Thymus (tissue), 11 donors: ENCODE data around the gene KLHL41. TPM values are rescaled to one million over a fixed set of nuclear protein-coding genes. Genes with fewer than 3 reads are reported as not detected.

Experiments used
- DNase-seq, 9 donors: peaks; one replicate each; pipeline ENCODE4 v3.0.0-alpha.2; 2013; ENCODE audit warnings: low spot score in 9 of 9, low read depth in 6 of 9, missing footprints in 1 of 9
- H3K27ac ChIP-seq, 2 donors: one replicate each; pipeline ENCODE4 v1.5.1; 2013; ENCODE audit warnings: control low read depth in 1 of 2, low read depth in 1 of 2, low read length in 1 of 2, mild to moderate bottlenecking in 1 of 2, moderate library complexity in 1 of 2
- H3K27me3 ChIP-seq, 2 donors: one replicate each; pipeline ENCODE4 v1.5.1; 2013; ENCODE audit warnings: low read length in 1 of 2; ENCODE audit not compliant: control insufficient read depth in 2 of 2, insufficient read depth in 1 of 2
- H3K36me3 ChIP-seq, 2 donors: one replicate each; pipeline ENCODE4 v1.5.1; 2013; ENCODE audit warnings: low read length in 1 of 2, mild to moderate bottlenecking in 1 of 2, moderate library complexity in 1 of 2; ENCODE audit not compliant: control insufficient read depth in 2 of 2, insufficient read depth in 2 of 2
- H3K4me1 ChIP-seq, 2 donors: one replicate each; pipeline ENCODE4 v1.5.1; 2013; ENCODE audit warnings: low read length in 2 of 2; ENCODE audit not compliant: control insufficient read depth in 2 of 2, insufficient read depth in 2 of 2
- H3K4me3 ChIP-seq, 2 donors: one replicate each; pipeline ENCODE4 v1.5.1; 2013; ENCODE audit warnings: low read length in 2 of 2, control low read depth in 1 of 2, mild to moderate bottlenecking in 1 of 2
- H3K9me3 ChIP-seq, 2 donors: one replicate each; pipeline ENCODE4 v1.5.1; 2013; ENCODE audit warnings: low read length in 1 of 2, mild to moderate bottlenecking in 1 of 2; ENCODE audit not compliant: control insufficient read depth in 2 of 2, insufficient read depth in 1 of 2
- WGBS: extraction: QIAGEN DNeasy Blood & Tissue Kit; methylation state at CpG from one replicate; pipeline ENCODE4 v1.1.7; 2013; 5-methylcytosine and 5-hydroxymethylcytosine counted together
- polyA plus RNA-seq: library from polyadenylated mRNA; stranded (reverse); fragments of 200-250 nt; gene quantifications from one replicate; pipeline ENCODE4 v1.2.3, GENCODE V29; 2013
- total RNA-seq: library from RNA; stranded (reverse); fragments of 120-200 nt; gene quantifications from one replicate; pipeline ENCODE4 v1.2.4, GENCODE V29; 2013
- donor health status: healthy.

The KLHL41 gene
- total and polyA plus RNA-seq, 2 donors: 4.7 to 5.2 TPM

DNA sequence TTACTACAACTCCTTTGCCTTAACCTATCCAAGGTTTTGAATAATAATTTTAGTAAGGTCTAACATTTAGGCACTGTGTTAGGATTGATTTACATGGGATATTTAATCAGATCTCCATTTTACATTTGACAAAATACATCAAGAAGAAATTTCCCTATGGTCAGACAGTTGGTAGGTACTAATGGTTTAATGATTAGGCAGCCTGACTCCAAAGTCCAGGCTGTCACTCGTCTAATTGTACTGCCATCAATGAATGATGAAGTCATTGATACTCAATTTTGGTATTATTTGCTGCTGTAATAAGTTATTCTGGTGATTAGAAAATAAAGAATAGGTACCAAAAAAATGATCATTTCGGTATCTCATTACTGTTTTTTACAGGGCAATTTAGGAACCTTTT, 16.1 kb upstream of the KLHL41 start:
- Histone ChIP-seq H3K4me3 (no peak overlapping the region), H3K4me1 (no peaks in the 10 kb centered on the region), H3K36me3 (no peaks in the 10 kb centered on the region), H3K27me3 (no peaks in the 10 kb centered on the region), H3K27ac (no peak overlapping the region), H3K9me3 (no peaks in the 10 kb centered on the region)
- no peak for DNase-seq
- 98% methylated on average over 2 of the region's 2 CpGs for WGBS

- no peak overlapping the region for H3K27ac ChIP-seq
- no peak overlapping the region for H3K4me3 ChIP-seq
- no peaks in the 10 kb centered on the region for H3K4me1 ChIP-seq
- H3K9me3 ChIP-seq: no peaks in the 10 kb centered on the region
- H3K36me3 ChIP-seq: no peaks in the 10 kb centered on the region
- H3K27me3 ChIP-seq: no peaks in the 10 kb centered on the region
- DNase-seq: no peak
- whole genome bisulfite sequencing: 97% methylated on average over 5 of the region's 5 CpGs
Measured at GRCh38 chr2:169495310-169495928, 14.1 kb upstream of the KLHL41 start.

DNA sequence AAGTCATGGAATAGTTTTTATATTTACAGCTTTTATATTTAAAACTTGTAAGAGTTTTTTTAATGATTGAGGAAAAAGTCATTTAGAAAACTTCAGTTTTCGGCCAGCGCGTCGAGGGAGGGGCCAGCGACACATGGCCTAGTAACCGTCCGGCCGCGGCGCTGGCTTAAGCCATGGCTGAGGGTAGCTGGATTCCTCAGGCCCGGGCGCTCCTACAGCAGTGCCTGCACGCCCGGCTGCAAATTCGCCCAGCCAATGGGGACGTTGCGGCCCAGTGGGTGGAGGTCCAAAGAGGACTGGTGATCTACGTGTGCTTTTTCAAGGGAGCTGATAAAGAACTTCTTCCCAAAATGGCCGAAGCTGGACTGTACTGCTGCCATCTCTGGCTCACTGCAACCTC, 4.9 kb upstream of the KLHL41 start:
- Histone ChIP-seq H3K4me1 (no peaks in the 10 kb centered on the region), H3K36me3 (no peaks in the 10 kb centered on the region), H3K9me3 (no peaks in the 10 kb centered on the region), H3K27ac (no peak overlapping the region), H3K27me3 (no peaks in the 10 kb centered on the region), H3K4me3 (no peak overlapping the region)
- no peak for DNase-seq
- 98% methylated on average over 19 of the region's 19 CpGs for WGBS

DNA sequence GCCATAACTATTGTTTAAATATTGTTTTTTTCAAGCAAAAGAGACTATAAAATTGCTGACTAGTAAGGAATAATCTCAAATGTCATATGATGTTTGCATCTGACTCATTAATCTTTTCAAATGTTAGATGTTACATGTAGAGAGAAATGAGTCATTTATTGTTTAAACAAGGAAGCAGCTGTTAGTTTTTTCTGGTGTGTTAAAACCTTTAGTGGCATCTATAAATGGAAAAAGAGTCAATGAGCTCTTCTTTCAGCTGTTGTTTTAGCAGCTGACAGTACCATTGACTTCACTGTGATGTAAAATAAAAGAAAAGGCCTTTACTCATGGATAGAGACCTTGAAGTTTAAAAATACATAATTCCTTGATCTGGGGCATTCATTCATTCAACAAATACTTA, 1.8 kb upstream of the KLHL41 start:
- no peak for DNase-seq
- H3K27ac ChIP-seq: no peak overlapping the region
- H3K36me3 ChIP-seq: no peaks in the 10 kb centered on the region
- H3K27me3 ChIP-seq: no peaks in the 10 kb centered on the region
- H3K4me3 ChIP-seq: no peak overlapping the region
- H3K9me3 ChIP-seq: no peaks in the 10 kb centered on the region
- no peaks in the 10 kb centered on the region for H3K4me1 ChIP-seq

- H3K27ac ChIP-seq: no peak overlapping the region
- H3K27me3 ChIP-seq: no peaks in the 10 kb centered on the region
- H3K36me3 ChIP-seq: no peaks in the 10 kb centered on the region
- no peak for DNase-seq
- H3K4me3 ChIP-seq: no peak overlapping the region
- H3K9me3 ChIP-seq: no peaks in the 10 kb centered on the region
- H3K4me1 ChIP-seq: no peaks in the 10 kb centered on the region
- over 99% methylated on average over 8 of the region's 8 CpGs for WGBS
Measured at GRCh38 chr2:169509955-169510354, 453 bp downstream of the KLHL41 start.

- WGBS: over 99% methylated on average over 4 of the region's 4 CpGs
- Histone ChIP-seq H3K27ac (no peak overlapping the region), H3K27me3 (no peaks in the 10 kb centered on the region), H3K4me1 (no peaks in the 10 kb centered on the region), H3K36me3 (no peaks in the 10 kb centered on the region), H3K4me3 (no peak overlapping the region), H3K9me3 (no peaks in the 10 kb centered on the region)
- DNase-seq: no peak
Measured at GRCh38 chr2:169510496-169510895, 994 bp downstream of the KLHL41 start.

DNA sequence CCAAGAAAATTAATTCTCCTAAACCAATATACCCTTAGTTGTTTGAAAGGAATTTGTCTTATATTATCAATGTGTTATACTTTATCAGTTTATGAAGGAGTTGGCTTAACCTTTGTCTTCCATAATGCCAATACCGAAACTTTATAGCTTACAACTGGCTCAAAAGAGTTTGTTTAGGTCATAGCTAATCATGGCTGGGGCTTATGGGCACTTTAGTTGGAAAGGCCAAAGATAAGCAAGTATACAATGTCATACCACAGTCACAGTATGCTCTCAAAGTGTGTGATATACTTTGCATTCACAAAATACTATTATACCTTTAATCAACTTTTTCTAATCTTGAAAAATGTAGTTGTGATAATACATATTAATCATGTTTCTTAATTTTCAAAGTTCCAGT, 2.3 kb downstream of the KLHL41 start:
- Histone ChIP-seq H3K27me3 (no peaks in the 10 kb centered on the region), H3K9me3 (no peaks in the 10 kb centered on the region), H3K36me3 (no peaks in the 10 kb centered on the region), H3K4me3 (no peak overlapping the region), H3K4me1 (no peaks in the 10 kb centered on the region), H3K27ac (no peak overlapping the region)
- whole genome bisulfite sequencing: 100% methylated on average over 1 of the region's 1 CpG
- DNase-seq: no peak

DNA sequence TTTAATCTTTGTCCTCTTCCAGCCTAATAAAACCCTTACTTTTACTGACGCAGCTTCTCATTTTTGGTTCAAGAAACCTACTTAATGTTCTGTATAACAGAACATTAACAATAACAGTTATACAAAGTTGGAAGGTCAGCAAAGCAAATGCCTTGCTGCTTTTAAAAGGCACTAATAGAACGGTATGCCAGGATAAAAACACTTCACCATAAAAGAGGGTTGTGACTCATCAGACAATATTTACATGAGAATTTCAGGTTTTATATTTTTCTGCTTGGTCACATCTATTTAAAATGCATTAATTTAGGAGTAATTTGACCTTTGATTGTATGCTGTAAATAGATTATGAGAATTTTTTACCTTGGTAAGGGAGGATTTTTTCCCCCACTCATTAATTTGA, 3.0 kb downstream of the KLHL41 start:
- no peak overlapping the region for H3K27ac ChIP-seq
- no peak for DNase-seq
- H3K4me1 ChIP-seq: no peaks in the 10 kb centered on the region

GRCh38 chr2:169513094-169513493, 3.6 kb downstream of the KLHL41 start:
- no peak for DNase-seq
- Histone ChIP-seq H3K36me3 (no peaks in the 10 kb centered on the region), H3K27me3 (no peaks in the 10 kb centered on the region), H3K4me3 (no peak overlapping the region), H3K4me1 (no peaks in the 10 kb centered on the region), H3K9me3 (no peaks in the 10 kb centered on the region), H3K27ac (no peak overlapping the region)
- 100% methylated on average over 1 of the region's 1 CpG for WGBS

More for the DNA sequence above, 3.0 kb downstream of the KLHL41 start:
- Histone ChIP-seq H3K4me3 (no peak overlapping the region), H3K36me3 (no peaks in the 10 kb centered on the region), H3K9me3 (no peaks in the 10 kb centered on the region), H3K27me3 (no peaks in the 10 kb centered on the region)
- WGBS: 97% methylated on average over 2 of the region's 2 CpGs

- H3K4me1 ChIP-seq: no peaks in the 10 kb centered on the region
- no peaks in the 10 kb centered on the region for H3K27me3 ChIP-seq
- no peak for DNase-seq
- H3K4me3 ChIP-seq: no peak overlapping the region
- no peaks in the 10 kb centered on the region for H3K9me3 ChIP-seq
- H3K36me3 ChIP-seq: no peaks in the 10 kb centered on the region
- no peak overlapping the region for H3K27ac ChIP-seq
- 97% methylated on average over 3 of the region's 3 CpGs for WGBS
Measured at GRCh38 chr2:169513926-169514325, 4.4 kb downstream of the KLHL41 start.
